GM12878 (cell line): ENCODE data around the gene BORCS6. TPM values are rescaled to one million over a fixed set of nuclear protein-coding genes. Genes with fewer than 3 reads are reported as not detected.

Source experiments
- ATAC-seq: fragments of 200-7000 bp; cut with Tn5 transposase; 3 replicates; pipeline ENCODE4 v1.9.1; 2020; ENCODE audit warnings: mild to moderate bottlenecking, moderate library complexity
- BruUV-seq: library from RNA; stranded (reverse); fragments of 400-500 nt; replicated peaks from 2 replicates; lab custom pipeline; 2021; lab: Mats Ljungman, UMichigan
- CTCF ChIA-PET: fragments of 300-600 bp; sonication (Branson Sonifier 250); formaldehyde crosslinking; extraction: SDS; loops from one replicate; lab custom pipeline; 2021; ENCODE audit warnings: inconsistent platforms; lab: Yijun Ruan, JAX
- POLR2A ChIA-PET: fragments of 350-600 bp; formaldehyde crosslinking; extraction: SDS; loops from one replicate; lab custom pipeline; 2021; ENCODE audit warnings: inconsistent platforms; lab: Charles Lee
- RAD21 ChIA-PET: fragments of 300-600 bp; sonication (Branson Sonifier 250); formaldehyde crosslinking; loops from one replicate; lab custom pipeline; 2023; ENCODE audit warnings: antibody characterized with exemption; ENCODE audit not compliant: unreplicated experiment; lab: Charles Lee
- SMC1A ChIA-PET: fragments of 300-600 bp; sonication (Branson Sonifier 250); formaldehyde crosslinking; loops from one replicate; lab custom pipeline; 2023; ENCODE audit not compliant: unreplicated experiment, uncharacterized antibody; lab: Charles Lee
- DNase-seq: peaks from one replicate; pipeline ENCODE4 v3.0.0-alpha.2; 2011; ENCODE audit warnings: low read depth, low spot score
- FAIRE-seq: peaks from 3 replicates; lab custom pipeline; 2011; peaks lifted over from hg19 to GRCh38; lab: Jason Lieb, UNC
- H2AFZ ChIP-seq: 2 replicates; pipeline ENCODE4 v1.6.0; 2011; ENCODE audit warnings: low read depth, low read length, control low read depth; ENCODE audit not compliant: control insufficient read depth
- H3K27ac ChIP-seq: 2 replicates; pipeline ENCODE4 v1.5.1; 2011; ENCODE audit warnings: control low read depth; ENCODE audit not compliant: control insufficient read depth, insufficient read depth
- H3K27me3 ChIP-seq, 2 experiments: replicated peaks in 1 of 2; 2 replicates each; pipeline versions ENCODE4 v1.6.0 to v1.6.1; 2011; ENCODE audit warnings: low read length in 1 of 2; ENCODE audit not compliant: control insufficient read depth in 2 of 2, insufficient read depth in 2 of 2
- H3K36me3 ChIP-seq, 2 experiments: 2 replicates each; pipeline ENCODE4 v1.5.1; 2011; ENCODE audit warnings: low read length in 1 of 2; ENCODE audit not compliant: control insufficient read depth in 2 of 2, insufficient read depth in 2 of 2
- H3K4me1 ChIP-seq: 2 replicates; pipeline ENCODE4 v1.6.1; 2011; ENCODE audit warnings: mild to moderate bottlenecking, low read length, moderate library complexity, mixed read lengths; ENCODE audit not compliant: control insufficient read depth, insufficient read depth
- H3K4me2 ChIP-seq: 2 replicates; pipeline ENCODE4 v1.6.0; 2011; ENCODE audit warnings: control low read depth; ENCODE audit not compliant: control insufficient read depth, insufficient read depth
- H3K4me3 ChIP-seq: fragments of 200-600 bp; sonication (generic); 2 replicates; pipeline ENCODE4 v1.5.1; 2016
- H3K79me2 ChIP-seq: 2 replicates; pipeline ENCODE4 v1.6.0; 2011; ENCODE audit warnings: low read length; ENCODE audit not compliant: control insufficient read depth, insufficient read depth
- H3K9ac ChIP-seq: 2 replicates; pipeline ENCODE4 v1.8.0; 2011; ENCODE audit warnings: low read length, control low read depth, mixed read lengths; ENCODE audit not compliant: control insufficient read depth, insufficient read depth
- H3K9me3 ChIP-seq: replicated peaks from 3 replicates; pipeline ENCODE4 v1.5.1; 2011; ENCODE audit warnings: mild to moderate bottlenecking, low read length; ENCODE audit not compliant: control insufficient read depth, insufficient read depth
- H4K20me1 ChIP-seq: 2 replicates; pipeline ENCODE4 v1.6.0; 2011; ENCODE audit not compliant: control insufficient read depth, insufficient read depth
- BMI1 ChIP-seq: fragments of 450-650 bp; IDR thresholded peaks from 2 replicates; pipeline ENCODE4 v1.6.1; 2016; ENCODE audit warnings: mild to moderate bottlenecking, moderate library complexity, borderline replicate concordance
- EZH2 ChIP-seq: IDR thresholded peaks from 2 replicates; pipeline ENCODE4 v1.6.1; 2012; ENCODE audit warnings: low read depth, mild to moderate bottlenecking, control low read depth, inconsistent platforms, low read length, borderline replicate concordance; ENCODE audit not compliant: control insufficient read depth
- FOXK2 ChIP-seq: fragments of 450-650 bp; IDR thresholded peaks from 2 replicates; pipeline ENCODE4 v1.6.1; 2017; ENCODE audit warnings: mild to moderate bottlenecking, moderate library complexity
- KAT2A ChIP-seq: conservative IDR thresholded peaks from 2 replicates; pipeline ENCODE4 v1.6.1; 2011; ENCODE audit warnings: low read depth, low read length; ENCODE audit not compliant: control insufficient read depth
- MYB ChIP-seq: fragments of 150-350 bp; IDR thresholded peaks from 2 replicates; pipeline ENCODE4 v1.6.1; 2014; ENCODE audit warnings: mild to moderate bottlenecking, low read depth, low read length, borderline replicate concordance
- NFXL1 ChIP-seq: fragments of 450-650 bp; IDR thresholded peaks from 2 replicates; pipeline ENCODE4 v1.6.1; 2017; ENCODE audit warnings: antibody characterized with exemption, mild to moderate bottlenecking, borderline replicate concordance
- NR2C2 ChIP-seq: IDR thresholded peaks from 2 replicates; pipeline ENCODE4 v1.6.1; 2011; ENCODE audit warnings: borderline replicate concordance, low read depth; ENCODE audit not compliant: control insufficient read depth, insufficient read length
- RAD21 ChIP-seq: IDR thresholded peaks from 2 replicates; pipeline ENCODE4 v1.6.1; 2011; ENCODE audit warnings: mild to moderate bottlenecking, low read depth, low read length, moderate library complexity; ENCODE audit not compliant: insufficient read depth
- RELA ChIP-seq: fragments of 450-650 bp; IDR thresholded peaks from 2 replicates; pipeline ENCODE4 v1.8.0; 2014; ENCODE audit warnings: borderline replicate concordance; ENCODE audit not compliant: partially characterized antibody
- ZNF622 ChIP-seq: fragments of 450-650 bp; IDR thresholded peaks from 2 replicates; pipeline ENCODE4 v1.6.1; 2017; ENCODE audit warnings: mild to moderate bottlenecking, inconsistent platforms
- WGBS: methylation state at CpG from one replicate; pipeline ENCODE4 v1.1.6; 2016; ENCODE audit warnings: low lambda C conversion rate; ENCODE audit not compliant: insufficient replicate concordance, insufficient coverage; ENCODE audit errors: missing lambda C conversion rate; 5-methylcytosine and 5-hydroxymethylcytosine counted together
- in situ Hi-C: fragments of 300-500 bp; cut with MboI; formaldehyde crosslinking; loops from 9 replicates; pipeline ENCODE4 v1.14.3; 2018; ENCODE audit warnings: mixed read lengths
- intact Hi-C: fragments of 100-400 bp; cut with micrococcal nuclease; formaldehyde crosslinking; loops from one replicate; pipeline ENCODE4 v1.14.2; 2022; ENCODE audit not compliant: unreplicated experiment
- polyA plus RNA-seq, 11 experiments: library from polyadenylated mRNA; depleted of rRNA in 4 of 11; unstranded in 6 of 11; stranded (reverse) in 5 of 11; fragments of >200 nt; fragmentation: Nextera tagmentation in 4 of 11; fragmentation: Illumina TruSeq in 1 of 11; extraction: Ambion mirVana in 4 of 11; extraction: Trizol in 1 of 11; gene quantifications; 1 replicate in 1 of 11; 2 replicates in 10 of 11; pipeline versions ENCODE4 v1.2.1 to v1.2.3, GENCODE V29; 2011 to 2016; ENCODE audit warnings: inconsistent platforms in 2 of 11, missing spikeins in 2 of 11, low read depth in 1 of 11
- total RNA-seq, 4 experiments: library from RNA; depleted of rRNA in 3 of 4; stranded (reverse); fragments of >200 nt in 3 of 4; fragmentation: Illumina TruSeq in 1 of 4; extraction: Trizol in 1 of 4; gene quantifications; 2 replicates each; pipeline versions ENCODE4 v1.2.1 to v1.2.3, GENCODE V29; 2013 to 2021
- TF ChIP-seq, protein P1 (sequence below): IDR thresholded peaks from 2 replicates; pipeline ENCODE4 v1.6.1; 2011; ENCODE audit warnings: borderline replicate concordance, low read depth, mild to moderate bottlenecking, moderate library complexity, mixed read lengths, low read length; ENCODE audit not compliant: insufficient read depth; ENCODE audit errors: extremely low read length
- TF ChIP-seq, protein P2 (sequence below): fragments of 450-650 bp; IDR thresholded peaks from 2 replicates; pipeline ENCODE4 v1.6.1; 2017; ENCODE audit warnings: borderline replicate concordance
- TF ChIP-seq, protein P3 (sequence below): fragments of 450-650 bp; IDR thresholded peaks from 2 replicates; pipeline ENCODE4 v1.6.1; 2017; ENCODE audit warnings: mild to moderate bottlenecking

Gene BORCS6
- total and polyA plus RNA-seq, 10 of the 15 experiments (the other 5 are each of a cell fraction or from before 2014, with no cell fraction given), result 0.37 to 14.1 (median 6.7) TPM

DNA sequence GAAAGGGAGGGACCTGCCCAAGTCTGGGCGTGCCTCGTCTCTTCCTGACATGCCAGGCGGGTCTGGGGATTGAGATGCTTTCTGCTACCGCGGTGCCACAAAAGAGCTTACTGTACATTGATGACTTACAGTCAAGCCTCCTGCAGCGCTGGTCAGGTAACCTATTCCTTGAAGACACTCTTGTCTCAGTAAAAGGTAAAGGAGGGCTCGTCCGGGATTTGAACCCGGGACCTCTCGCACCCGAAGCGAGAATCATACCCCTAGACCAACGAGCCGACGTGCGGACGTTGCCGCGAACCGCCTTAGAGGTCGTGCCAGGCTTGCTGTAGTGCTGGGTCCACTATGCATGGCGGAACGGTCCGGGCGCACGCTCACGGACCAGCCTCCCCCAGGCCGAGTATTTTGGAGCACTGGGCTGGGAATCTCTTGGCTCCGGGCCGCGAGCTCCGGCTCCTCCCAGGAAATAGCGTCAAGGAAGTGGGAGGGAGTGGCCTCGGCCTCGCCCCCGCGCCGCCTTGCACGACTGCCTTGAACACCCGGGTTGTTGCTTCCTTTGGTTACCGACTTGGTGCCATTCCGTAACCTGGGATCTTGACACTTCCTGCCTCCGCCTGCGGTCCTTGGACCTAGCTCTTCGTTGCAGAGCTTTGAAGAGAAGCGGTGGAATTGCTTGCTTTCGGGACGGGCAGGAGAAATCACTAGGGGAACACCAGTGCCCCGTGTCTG is 32.8 kb upstream of the BORCS6 start:
- H4K20me1 ChIP-seq, result no peaks in the 10 kb centered on the region; the same call in 1 of the 2 replicates
- no TSS peak for BruUV-seq
- peak overlapping the region; percentile 91 for H2AFZ ChIP-seq
- ChIA-PET CTCF (interaction anchor here (0.8 to 5.0 kb wide), 13 partner anchors 12 to 154 kb away, joined by 3 to 56 read pairs (median 14); partner anchors contain the start of genes ALOXE3, AURKB, BORCS6 and CTC1), POLR2A (interaction anchor here (1.0 to 9.0 kb wide), 14 partner anchors 13 to 100 kb away, joined by 3 to 161 read pairs (median 6); partner anchors contain the start of genes AURKB, BORCS6, CTC1 and PFAS), RAD21 (interaction anchor here (0.9 to 6.5 kb wide), 13 partner anchors 12 to 103 kb away, joined by 3 to 117 read pairs (median 5); partner anchors contain the start of genes AURKB, BORCS6, CTC1 and PFAS), SMC1A (interaction anchor here (0.6 to 6.7 kb wide), 12 partner anchors 12 to 103 kb away, joined by 3 to 64 read pairs (median 22); partner anchors contain the start of genes AURKB, BORCS6, CTC1 and PFAS)
- H3K36me3 ChIP-seq, result peaks cover 3 to 6% of the 10 kb centered on the region in 2 experiments; a peak in 2 of 4 replicates
- WGBS, result under 1% methylated on average over 49 of the region's 49 CpGs
- H3K9me3 ChIP-seq, result no peaks in the 10 kb centered on the region
- peaks cover 27% of the 10 kb centered on the region for H3K4me1 ChIP-seq
- peak overlapping the region; percentile 97 for H3K27ac ChIP-seq
- peak overlapping the region; percentile 99 for H3K4me2 ChIP-seq
- H3K79me2 ChIP-seq, result no peaks in the 10 kb centered on the region
- peak overlapping the region; percentile 95 for H3K9ac ChIP-seq
- in situ Hi-C loops, result loop anchor here (5.0 kb wide), 2 partner anchors 35 to 95 kb away; no protein-coding TSS in a partner anchor
- H3K4me3 ChIP-seq, result peak overlapping the region; percentile 83
- H3K27me3 ChIP-seq, result no peaks in the 10 kb centered on the region
- intact Hi-C loops, result loop anchor here (1.0 to 5.0 kb wide), 6 partner anchors 25 to 103 kb away; no protein-coding TSS in a partner anchor
- DNase-seq (peak; percentile 81), ATAC-seq (peak; percentile 56), FAIRE-seq (no peak)
- TF ChIP-seq NFXL1 (no peak), NR2C2 (no peak), BMI1 (no peak), KAT2A (no peak), EZH2 (no peak), ZNF622 (no peak), FOXK2 (peak; percentile 70), RELA (peak; percentile 89), MYB (no peak), RAD21 (no peak)
- TF ChIP-seq, protein P1, sequence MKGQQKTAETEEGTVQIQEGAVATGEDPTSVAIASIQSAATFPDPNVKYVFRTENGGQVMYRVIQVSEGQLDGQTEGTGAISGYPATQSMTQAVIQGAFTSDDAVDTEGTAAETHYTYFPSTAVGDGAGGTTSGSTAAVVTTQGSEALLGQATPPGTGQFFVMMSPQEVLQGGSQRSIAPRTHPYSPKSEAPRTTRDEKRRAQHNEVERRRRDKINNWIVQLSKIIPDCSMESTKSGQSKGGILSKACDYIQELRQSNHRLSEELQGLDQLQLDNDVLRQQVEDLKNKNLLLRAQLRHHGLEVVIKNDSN, result no peak
- TF ChIP-seq, protein P2, sequence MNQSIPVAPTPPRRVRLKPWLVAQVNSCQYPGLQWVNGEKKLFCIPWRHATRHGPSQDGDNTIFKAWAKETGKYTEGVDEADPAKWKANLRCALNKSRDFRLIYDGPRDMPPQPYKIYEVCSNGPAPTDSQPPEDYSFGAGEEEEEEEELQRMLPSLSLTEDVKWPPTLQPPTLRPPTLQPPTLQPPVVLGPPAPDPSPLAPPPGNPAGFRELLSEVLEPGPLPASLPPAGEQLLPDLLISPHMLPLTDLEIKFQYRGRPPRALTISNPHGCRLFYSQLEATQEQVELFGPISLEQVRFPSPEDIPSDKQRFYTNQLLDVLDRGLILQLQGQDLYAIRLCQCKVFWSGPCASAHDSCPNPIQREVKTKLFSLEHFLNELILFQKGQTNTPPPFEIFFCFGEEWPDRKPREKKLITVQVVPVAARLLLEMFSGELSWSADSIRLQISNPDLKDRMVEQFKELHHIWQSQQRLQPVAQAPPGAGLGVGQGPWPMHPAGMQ, result no peak
- TF ChIP-seq, protein P3, sequence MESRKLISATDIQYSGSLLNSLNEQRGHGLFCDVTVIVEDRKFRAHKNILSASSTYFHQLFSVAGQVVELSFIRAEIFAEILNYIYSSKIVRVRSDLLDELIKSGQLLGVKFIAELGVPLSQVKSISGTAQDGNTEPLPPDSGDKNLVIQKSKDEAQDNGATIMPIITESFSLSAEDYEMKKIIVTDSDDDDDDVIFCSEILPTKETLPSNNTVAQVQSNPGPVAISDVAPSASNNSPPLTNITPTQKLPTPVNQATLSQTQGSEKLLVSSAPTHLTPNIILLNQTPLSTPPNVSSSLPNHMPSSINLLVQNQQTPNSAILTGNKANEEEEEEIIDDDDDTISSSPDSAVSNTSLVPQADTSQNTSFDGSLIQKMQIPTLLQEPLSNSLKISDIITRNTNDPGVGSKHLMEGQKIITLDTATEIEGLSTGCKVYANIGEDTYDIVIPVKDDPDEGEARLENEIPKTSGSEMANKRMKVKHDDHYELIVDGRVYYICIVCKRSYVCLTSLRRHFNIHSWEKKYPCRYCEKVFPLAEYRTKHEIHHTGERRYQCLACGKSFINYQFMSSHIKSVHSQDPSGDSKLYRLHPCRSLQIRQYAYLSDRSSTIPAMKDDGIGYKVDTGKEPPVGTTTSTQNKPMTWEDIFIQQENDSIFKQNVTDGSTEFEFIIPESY, result no peak
